ENCODE data around the gene BEND3. TPM values are rescaled to one million over a fixed set of nuclear protein-coding genes. Genes with fewer than 3 reads are reported as not detected.

The BEND3 gene
- total and polyA plus RNA-seq, 9 of the 15 experiments (the other 6 are each of a cell fraction or from before 2014, with no cell fraction given) = 0.64 to 8.4 (median 3.3) TPM

- POLR2A ChIA-PET = interaction anchor here (0.5 to 0.7 kb wide), 2 partner anchors 14 to 692 kb away, joined by 3 read pairs; no protein-coding TSS in a partner anchor
- Histone ChIP-seq H3K4me2 (ENCODE audit: insufficient read depth, low read length) (no peak overlapping the region), H3K36me3 (ENCODE audit: control insufficient read depth, insufficient read depth, low read length) (no peaks in the 10 kb centered on the region), H3K9ac (ENCODE audit: insufficient read depth in 1 of 2, low read depth in 2 of 2, low read length in 2 of 2) (peak overlapping the region in 1 of 2 experiments; percentile 37; a peak in 1 of 4 replicates), H3K27me3 (ENCODE audit: control insufficient read depth in 2 of 2, insufficient read depth in 2 of 2, low read length in 2 of 2) (no peaks in the 10 kb centered on the region), H3K9me3 (replicated peaks; ENCODE audit: control insufficient read depth, insufficient read depth, low read depth, low read length) (no peaks in the 10 kb centered on the region), H3K27ac (ENCODE audit: extremely low read depth, low read depth, low read length) (no peak overlapping the region), H4K20me1 (replicated peaks; ENCODE audit: control insufficient read depth, insufficient read depth, low read length) (no peaks in the 10 kb centered on the region), H2AFZ (ENCODE audit: low read depth, low read length) (no peak overlapping the region), H3K4me1 (replicated peaks in 1 of 2; ENCODE audit: control insufficient read depth in 2 of 2, insufficient read depth in 2 of 2, low read length in 2 of 2) (no peaks in the 10 kb centered on the region; a peak in 1 of 5 replicates), H3K4me3 (no peak overlapping the region), H3K9me1 (ENCODE audit: control insufficient read depth, insufficient read depth, low read length) (no peaks in the 10 kb centered on the region), H3K79me2 (ENCODE audit: control insufficient read depth, insufficient read depth, low read length) (no peaks in the 10 kb centered on the region)
- FAIRE-seq (no peak), DNase-seq (ENCODE audit: extremely low read depth in 1 of 4, low spot score in 3 of 4) (no peak), ATAC-seq (no peak)
- WGBS (ENCODE audit: insufficient coverage, low coverage, missing lambda C conversion rate) = 54% methylated on average over 9 of the region's 11 CpGs
- no peak for TF ChIP-seq ZNF780A (CRISPR knock-in tag; IDR thresholded peaks at IDR 0.05)
- no peak for TF ChIP-seq HOXB6 (CRISPR knock-in tag; IDR thresholded peaks at IDR 0.05; ENCODE audit: borderline replicate concordance)
- TF ChIP-seq MXI1 (IDR thresholded peaks at IDR 0.05; ENCODE audit: low read depth, low read length) = 0 out of 2 replicates have a peak, but pooled peaks have one; percentile 54
- TF ChIP-seq SAFB2 (IDR thresholded peaks at IDR 0.05; ENCODE audit: borderline replicate concordance, low read depth, low read length, severe bottlenecking) = no peak
- peak; percentile 78 for TF ChIP-seq RFX1 (IDR thresholded peaks at IDR 0.05)
- TF ChIP-seq MYNN (IDR thresholded peaks at IDR 0.05) = peak; percentile 97
- no peak for TF ChIP-seq MYNN (CRISPR knock-in tag; IDR thresholded peaks at IDR 0.05)
- no peak for TF ChIP-seq POLR3G (IDR thresholded peaks at IDR 0.05; ENCODE audit: extremely low read depth, insufficient read length, insufficient replicate concordance)
- no peak for TF ChIP-seq MTA2 (IDR thresholded peaks at IDR 0.05; ENCODE audit: low read depth)
- BruUV-seq (replicated peaks) = no TSS peak
- intact Hi-C loops (cut with micrococcal nuclease) = no loop called here
- CTCF ChIA-PET (ENCODE audit: low intra/inter-chr PET ratio) = no interaction called here
- in situ Hi-C loops (cut with MboI) = no loop called here
Observed at GRCh38 chr6:107045826-107046675, 69.3 kb downstream of the BEND3 start.
